NCI-H1092 treated with DMSO at 0.1 percent for 48 hours (cell line): ENCODE measurements around the gene MOB3B.
"Not testable (repeated sequence)": the region's sequence is repeated elsewhere in the genome, so short reads cannot be mapped to it uniquely, and the experiment has no call there.

ENCODE experiments used
- DNase-seq: peaks from one replicate; lab custom pipeline; 2025; lab: John Stamatoyannopoulos, UW

The MOB3B gene

GRCh38 chr9:27475057-27475595 lies 54.5 kb downstream of the MOB3B start:
- no peak for DNase-seq

DNA sequence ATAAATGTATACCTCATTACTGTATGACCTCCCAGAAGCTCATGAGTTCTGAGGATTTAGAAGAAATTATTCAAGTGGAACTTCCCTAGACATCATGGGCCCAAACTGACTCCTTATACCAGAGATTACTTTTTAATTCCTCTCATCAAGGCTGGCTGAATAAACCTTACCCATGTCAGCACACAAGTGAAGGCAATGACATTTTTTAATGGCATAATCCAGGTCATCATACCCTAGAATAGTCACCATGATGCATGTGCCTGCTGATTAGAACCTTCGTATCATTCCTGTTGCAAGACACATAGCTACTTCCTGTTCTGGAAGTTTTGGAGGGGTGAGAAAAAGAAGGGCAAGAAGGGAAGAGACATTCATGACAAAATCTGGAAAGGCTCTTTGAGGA lies 55.3 kb downstream of the MOB3B start:
- DNase-seq = no peak

- DNase-seq = no peak
Observed at GRCh38 chr9:27473111-27473529, 56.5 kb downstream of the MOB3B start.

DNA sequence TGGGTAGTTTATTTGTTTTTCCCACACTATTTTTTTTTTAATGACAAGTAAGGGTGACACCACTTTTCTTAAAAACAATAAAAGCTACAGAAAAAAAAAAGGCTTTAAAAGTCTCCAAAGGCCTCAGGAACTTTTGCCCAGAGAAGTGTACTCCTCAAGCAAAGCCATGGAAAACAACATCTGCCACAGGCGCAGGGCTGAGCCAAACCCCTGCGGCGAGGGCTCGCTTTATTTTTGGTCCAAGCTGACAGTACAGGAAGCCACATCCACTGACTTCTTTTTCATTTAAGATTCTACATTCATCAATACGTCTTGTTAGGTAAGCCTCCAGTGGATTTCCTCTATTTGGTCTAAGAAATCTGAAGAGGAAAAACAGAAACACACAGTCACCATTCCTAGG lies 57.4 kb downstream of the MOB3B start:
- no peak for DNase-seq

DNA sequence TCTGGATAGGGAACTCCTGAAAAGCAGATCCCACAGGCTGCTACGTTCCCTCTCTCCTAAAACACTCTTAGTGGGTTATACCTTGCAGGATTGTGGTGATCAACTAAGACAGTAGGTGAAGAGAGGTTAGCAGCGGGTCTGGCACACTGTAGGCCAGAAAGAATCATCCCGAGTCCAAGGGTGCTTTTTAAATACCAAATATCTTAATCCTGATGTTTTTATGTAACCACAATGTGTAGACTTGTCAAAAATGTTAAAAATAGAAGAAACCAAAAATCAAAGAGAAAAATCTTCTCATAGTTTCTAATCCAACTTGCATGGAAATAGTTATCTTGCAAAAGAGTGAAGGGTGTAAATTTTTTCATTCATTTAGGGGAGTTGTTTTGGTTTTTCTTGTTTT lies 57.8 kb downstream of the MOB3B start:
- no peak for DNase-seq

DNA sequence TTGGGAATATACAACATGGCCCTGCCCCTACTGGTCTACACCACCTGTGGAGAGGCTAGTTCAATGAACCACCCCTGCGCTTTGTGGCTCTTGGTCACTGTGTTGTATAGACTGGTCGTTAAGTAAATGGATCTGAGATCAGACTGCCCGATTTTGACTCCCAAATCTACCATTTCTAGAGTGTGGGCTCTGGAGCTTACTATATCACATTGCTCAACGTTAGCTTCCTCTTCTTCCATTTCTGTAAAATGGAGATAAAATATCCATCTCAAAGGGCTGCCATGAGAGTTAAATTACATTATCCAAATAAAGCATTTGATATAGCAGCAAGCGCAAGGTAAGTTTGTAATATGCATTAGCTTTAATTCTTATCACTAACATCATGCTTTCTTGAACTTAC lies 58.2 kb downstream of the MOB3B start:
- no peak for DNase-seq

DNA sequence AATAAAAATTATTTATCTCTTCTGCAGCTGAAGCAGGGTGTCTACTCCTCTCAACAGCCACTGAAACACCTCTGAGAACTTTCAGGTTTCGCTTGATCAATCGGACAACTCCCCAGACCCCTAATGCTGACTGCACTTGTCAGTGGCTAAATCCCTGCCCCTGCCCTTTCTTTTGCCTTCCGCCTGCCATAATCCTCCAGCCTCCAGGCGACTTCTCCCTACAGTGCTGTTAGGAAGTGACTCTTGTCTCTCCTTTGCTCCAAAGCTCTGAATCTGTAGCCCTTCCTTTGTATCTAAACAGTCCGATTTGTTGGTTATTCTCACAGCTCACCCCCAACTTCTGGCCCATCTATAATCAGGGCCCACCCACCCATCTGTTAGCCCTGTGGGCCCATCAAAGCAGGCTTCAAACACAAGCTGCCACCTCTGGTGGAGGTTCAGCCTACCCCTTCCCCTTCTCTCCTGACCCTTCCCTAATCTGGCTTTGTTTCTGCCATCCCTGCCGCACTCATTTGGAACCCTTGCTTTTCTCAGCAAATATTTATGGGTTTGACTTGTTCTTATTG lies 59.2 kb downstream of the MOB3B start:
- no peak for DNase-seq

- DNase-seq = no peak
Observed at GRCh38 chr9:27469550-27469949, 60.1 kb downstream of the MOB3B start.

GRCh38 chr9:27468462-27469110 lies 61.0 kb downstream of the MOB3B start:
- DNase-seq = no peak

DNA sequence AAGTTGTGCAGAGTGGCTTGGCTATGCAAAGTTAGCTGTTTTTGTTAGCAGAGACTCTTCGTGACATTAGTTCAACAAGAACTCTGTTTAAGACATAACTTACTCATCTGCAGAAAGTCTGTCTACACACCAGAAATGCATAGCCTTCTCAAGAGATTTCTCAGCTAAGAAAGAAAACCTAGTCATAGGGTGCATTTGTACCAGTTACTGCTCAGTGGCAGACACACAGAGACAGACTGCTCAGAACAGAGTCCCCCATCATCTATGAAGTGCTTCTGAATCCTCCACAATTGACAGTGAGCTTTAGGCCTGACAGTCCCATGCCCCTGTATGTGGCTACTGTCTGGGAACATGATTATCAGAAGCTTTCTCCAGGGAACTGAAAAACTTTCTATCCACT lies 61.6 kb downstream of the MOB3B start:
- no peak for DNase-seq

- no peak for DNase-seq
Observed at GRCh38 chr9:27467486-27467885, 62.1 kb downstream of the MOB3B start.

DNA sequence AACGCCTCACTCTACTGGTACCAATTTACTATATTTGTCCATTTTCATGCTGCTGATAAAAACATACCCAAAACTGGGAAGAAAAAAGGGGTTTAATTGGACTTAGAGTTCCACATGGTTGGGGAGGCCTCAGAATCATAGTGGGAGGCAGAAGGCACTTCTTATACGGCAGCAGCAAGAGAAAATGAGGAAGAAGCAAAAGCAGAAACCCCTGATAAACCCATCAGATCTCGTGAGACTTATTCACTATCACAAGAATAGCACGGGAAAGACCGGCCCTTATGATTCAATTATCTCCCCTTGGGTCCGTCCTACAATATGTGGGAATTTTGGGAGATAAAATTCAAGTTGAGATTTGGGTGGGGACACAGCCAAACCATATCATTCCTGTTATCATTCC lies 63.1 kb downstream of the MOB3B start:
- DNase-seq = not testable (repeated sequence)

DNA sequence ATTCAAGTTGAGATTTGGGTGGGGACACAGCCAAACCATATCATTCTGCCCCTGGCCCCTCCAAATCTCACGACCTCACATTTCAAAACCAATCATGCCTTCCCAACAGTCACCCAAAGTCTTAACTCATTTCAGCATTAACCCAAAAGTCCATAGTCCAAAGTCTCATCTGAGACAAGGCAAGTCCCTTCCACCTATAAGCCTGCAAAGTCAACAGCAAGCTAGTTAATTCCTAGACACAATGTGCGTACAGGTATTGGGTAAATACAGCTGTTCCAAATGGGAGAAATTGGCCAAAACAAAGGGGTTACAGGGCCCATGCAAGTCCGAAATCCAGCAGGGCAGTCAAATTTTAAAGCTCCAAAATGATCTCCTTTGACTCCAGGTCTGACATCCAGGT lies 64.7 kb downstream of the MOB3B start:
- not testable (repeated sequence) for DNase-seq

DNA sequence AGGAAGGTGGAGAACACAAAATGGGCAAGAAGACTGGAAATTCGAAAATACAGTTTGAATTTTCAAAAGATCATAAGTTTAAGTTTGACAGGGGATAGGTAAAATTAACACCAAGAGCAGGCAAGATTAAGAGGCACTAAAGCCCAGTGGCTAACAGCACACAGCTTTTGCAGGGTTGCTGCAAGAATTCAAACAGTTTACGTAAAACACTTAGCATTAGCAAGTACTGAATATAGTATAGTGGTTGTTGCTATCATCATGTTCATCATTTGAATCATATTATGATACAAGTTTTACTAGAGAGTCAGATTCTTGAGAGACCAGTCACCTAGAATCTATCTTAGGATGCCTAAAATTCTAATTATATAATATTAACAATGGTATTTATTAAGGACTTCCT lies 66.8 kb downstream of the MOB3B start:
- no peak for DNase-seq

- no peak for DNase-seq
Observed at GRCh38 chr9:27462434-27462833, 67.2 kb downstream of the MOB3B start.

DNA sequence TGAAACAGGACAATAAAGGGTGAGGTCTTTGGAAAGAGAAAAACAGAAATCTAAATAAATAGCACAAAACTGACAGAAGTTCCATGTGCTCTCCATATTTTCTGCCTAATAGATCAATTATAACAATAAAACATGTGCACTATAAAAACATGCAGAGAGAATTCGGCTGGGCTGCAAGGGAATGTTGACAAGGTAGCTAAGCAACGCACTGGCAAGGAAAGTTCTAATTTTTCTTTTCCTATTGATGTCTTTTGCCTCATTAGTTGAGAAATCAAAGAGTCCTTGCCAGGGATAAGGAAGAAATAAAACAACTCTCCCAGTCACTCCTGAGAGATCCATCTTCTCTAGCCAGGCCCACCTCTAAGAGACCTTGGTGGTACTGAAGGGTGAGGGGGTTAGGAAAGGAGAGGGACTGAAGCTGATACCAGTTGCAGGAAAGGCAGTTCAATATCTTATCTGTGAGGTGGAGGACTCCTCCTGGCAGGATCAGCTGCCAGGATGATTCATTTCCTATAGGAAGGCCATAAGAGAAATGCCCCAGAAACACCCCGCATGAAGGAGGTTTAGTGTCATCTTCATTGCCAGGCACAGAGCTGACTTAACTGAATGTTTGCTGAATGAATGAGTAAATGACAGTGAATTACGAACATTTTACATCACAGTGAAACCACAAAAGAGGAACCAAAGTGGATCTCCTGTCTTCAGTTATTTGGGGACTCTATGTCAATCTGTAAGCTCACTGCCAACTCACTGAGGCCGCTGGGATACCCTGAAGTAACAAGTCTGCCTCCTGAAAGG lies 69.2 kb downstream of the MOB3B start:
- no peak for DNase-seq

DNA sequence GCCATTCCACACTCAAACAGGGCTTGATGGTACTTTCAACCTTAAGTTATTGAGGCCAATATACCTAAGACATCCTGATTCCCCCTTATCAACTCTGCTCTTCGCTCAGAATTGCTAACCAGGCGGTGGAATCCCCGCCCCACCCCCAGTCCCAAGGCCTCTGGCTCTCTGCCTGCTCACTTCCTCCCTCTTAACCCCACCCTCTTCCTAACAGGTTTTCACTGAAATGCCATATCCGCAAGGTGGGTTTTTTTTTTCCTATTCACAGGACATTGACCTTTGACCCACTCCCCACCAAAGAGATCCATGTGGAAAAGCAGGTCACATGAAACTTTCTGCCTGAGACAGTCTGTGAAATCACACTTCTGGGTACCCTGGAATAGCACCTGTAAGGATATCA lies 72.2 kb downstream of the MOB3B start:
- no peak for DNase-seq

- no peak for DNase-seq
Observed at GRCh38 chr9:27453860-27454553, 75.6 kb downstream of the MOB3B start.

DNA sequence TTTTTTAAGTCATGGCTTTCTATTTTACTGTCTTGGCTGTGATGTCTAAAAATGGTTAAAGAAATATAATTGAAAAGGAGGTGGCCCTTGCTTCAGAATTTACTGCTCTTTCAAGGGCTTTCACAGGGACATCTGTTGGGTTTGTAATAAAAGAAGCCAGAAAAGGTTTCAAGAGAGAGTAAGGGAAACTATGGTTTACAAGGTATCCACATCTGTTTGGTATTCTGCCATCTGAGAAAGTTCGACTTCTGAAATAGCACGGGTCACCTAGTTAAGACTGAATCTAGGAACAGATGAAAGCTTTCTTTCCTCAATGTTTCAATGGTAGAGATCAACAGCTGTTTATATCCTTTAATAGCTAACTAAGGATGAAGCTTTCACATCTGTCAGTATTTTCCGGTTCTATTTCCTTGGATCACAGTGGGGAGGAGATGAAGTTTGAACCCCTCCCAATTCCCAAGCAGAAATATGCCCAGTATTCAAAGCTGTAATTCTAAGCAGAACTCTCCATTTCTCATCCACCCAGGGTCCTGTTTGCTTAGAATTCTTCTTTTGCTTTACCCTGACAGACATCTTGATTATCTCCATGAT lies 78.3 kb downstream of the MOB3B start:
- no peak for DNase-seq

- DNase-seq = no peak
Observed at GRCh38 chr9:27450752-27451151, 78.9 kb downstream of the MOB3B start.

DNA sequence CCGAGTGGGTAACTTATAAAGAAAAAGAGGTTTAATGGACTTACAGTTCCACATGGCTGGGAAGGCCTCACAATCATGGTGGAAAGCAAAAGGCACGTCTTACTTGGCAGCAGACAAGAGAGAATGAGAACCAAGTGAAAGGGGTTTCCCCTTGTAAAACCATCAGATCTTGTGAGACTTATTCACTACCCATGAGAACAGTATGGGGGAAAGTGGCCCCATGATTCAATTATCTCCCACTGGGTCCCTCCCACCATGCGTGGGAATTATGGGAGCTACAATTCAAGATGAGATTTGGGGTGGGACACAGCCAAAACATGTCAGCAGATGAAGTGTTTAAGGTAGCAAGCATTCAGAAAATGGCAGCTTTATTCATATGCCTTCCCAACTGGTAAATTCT lies 81.3 kb downstream of the MOB3B start:
- DNase-seq = not testable (repeated sequence)

- DNase-seq = peak; percentile 7
Observed at GRCh38 chr9:27447031-27447683, 82.5 kb downstream of the MOB3B start.
